HG03460 (cell line): ENCODE measurements around the gene MFN1.

Source experiments
- ATAC-seq: cut with Tn5 transposase; IDR thresholded peaks from one replicate; pipeline ENCODE4 v1.9.1; 2021; ENCODE audit not compliant: unreplicated experiment

MFN1 gene

DNA sequence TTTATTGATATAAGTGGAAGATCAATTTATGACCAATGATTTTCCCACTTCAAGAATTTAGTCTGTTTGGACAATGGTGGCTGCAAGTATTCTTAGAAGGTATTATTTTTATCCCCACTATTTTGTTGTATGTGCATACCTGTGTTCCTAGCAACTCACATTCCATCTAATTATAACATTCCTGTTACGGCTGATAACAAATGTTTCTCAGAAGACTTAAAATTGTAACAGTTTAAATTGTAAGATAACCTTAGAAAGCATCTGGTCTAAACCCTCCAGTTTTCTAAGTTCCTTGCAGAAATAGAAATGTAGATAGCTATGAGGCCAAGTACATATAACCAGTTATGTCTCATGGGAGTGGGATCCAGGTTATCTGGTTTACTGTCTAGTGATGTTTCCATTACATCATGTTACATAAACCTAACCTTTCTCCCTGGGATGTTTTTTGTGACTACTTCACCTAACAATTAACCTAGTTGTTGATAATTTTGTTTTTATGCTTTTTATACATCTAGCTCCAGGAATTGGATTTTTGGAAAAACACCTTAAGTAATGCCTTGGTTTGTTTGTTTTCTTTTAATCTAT, 11.1 kb upstream of the MFN1 start:
- ATAC-seq, result no peak

DNA sequence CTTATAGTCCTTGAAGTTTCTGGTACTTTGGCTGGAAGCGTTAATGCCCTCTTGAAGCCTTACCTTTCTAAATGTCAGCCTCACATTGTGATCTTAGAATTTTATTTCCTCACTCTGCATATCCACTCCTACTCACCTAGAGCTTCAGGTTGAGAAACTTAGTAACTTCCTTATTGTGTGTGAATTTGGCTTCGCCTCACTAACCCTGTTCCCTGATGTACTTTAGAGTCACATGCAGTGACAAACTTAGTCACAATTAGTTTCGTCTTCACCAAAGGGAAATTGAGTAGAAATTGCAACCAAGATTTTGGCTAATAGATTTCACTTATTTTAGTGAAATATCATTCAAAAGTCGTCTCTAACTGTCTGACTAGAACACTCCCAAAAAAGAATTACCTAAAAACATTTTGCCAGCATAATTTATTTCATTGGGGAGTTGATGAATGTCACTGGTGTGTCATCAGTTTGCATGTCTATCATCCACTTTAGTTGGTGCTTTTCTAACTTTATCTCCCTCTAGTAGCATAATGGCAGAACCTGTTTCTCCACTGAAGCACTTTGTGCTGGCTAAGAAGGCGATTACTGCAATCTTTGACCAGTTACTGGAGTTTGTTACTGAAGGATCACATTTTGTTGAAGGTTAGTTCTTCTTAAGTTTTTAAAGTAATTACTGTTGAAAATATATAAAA, 960 bp downstream of the MFN1 start:
- peak; percentile 53 for ATAC-seq

DNA sequence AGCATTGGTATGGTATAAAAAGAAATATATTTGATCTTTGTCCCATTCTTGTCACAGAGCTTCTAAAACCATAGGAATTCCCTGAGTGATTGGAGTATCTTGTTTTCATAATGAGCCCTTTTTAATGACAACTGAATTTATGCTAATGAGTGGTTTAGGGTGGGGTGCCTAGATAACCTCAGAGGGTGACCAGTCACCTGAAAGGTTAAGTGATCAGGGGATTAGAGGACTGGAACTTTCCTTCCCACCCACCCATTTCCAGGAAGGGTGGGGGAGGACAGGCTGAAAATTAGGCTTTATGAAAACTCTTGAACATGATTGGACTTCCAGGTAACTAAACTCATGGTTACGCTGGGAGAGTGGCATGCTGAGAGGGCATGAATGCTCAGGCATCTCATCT, 8.5 kb downstream of the MFN1 start:
- no peak for ATAC-seq

DNA sequence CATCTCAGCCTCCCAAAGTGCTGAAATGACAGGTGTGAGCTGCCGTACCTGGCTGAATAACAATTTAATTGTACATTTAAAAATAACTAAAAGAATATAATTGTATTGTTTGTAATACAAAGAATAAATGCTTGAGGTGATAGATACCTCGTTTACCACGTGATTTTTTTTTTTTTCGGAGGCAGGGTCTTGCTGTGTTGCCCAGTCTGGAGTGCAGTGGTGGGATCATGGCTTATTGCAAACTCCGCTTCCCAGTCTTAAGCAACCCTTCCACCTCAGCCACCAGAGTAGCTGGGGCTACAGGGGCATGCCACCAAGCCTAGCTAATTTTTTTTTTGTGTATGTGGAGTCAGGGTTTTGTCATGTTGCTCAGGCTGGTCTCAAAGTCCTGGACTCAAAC, 15.8 kb downstream of the MFN1 start:
- no peak for ATAC-seq

DNA sequence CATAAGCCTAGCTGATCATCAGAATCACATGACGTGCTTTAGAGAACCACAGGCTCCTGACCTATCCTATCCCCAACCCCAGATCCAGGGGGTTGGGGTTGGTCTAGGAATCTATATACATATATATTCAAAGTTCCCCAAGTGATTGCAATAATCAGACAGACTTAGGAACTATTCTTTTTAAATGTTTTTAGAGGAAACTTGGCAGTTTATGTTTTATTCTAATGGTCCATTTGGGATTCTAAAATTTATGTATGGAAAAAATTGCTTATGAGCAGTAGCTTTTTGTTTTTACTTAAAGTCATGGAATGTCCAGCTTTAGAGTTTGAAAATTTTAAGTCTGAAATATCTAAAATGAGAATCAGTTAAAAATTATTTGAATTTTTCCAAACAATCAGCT, 22.1 kb downstream of the MFN1 start:
- no peak for ATAC-seq

DNA sequence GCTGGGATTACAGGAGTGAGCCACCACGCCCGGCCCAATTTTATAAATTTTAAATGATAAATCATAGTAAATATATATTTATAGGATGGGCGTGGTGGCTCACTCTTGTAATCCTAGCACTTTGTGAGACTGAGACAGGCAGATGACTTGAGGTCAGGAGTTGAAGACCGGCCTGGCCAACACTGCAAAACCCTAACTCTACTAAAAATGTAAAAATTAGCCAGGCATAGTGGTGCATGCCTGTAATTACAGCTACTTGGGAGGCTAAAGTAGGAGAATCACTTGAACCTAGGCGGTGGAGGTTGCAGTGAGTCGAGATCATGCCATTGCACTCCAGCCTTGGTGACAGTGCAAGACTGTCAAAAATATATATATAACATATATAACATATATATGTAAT, 26.4 kb downstream of the MFN1 start:
- no peak for ATAC-seq

DNA sequence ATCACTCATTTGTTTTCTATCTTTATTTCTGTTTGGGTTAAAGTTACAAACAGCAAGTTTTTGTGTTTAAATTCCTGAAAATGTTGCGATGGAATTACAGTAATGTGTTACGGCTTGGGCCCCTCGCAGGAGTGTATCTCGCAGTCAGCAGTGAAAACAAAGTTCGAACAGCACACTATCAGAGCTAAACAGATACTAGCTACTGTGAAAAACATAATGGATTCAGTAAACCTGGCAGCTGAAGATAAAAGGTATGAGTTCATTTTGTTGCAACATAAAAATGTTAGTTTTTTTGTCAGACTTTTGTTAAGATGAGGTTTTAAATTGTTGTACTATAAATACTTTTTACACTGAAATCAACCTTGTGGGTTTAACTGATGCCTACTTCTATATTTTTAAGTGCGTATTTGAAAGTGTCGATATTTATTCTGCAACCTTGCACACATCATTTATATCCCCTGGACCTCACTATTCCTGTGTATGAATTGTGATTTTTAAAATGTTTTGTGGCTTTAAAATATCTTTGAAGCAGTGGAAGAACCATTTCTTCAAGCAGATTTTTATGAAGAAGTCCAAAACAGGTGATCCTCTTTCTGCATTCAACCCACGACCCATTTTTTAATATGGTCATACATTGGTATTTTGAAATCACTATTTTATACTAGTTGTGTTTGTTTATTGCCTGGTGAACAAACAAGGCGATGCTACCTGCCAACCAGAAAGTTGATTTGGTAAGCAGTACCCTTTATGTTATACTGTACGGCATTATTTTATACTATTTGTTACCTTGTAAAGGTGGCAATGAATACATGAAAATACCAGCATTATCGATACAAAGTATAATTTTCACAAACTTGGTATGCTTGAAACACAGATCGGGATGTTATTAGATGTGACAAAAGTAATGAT, 27.8 kb downstream of the MFN1 start:
- no peak for ATAC-seq

DNA sequence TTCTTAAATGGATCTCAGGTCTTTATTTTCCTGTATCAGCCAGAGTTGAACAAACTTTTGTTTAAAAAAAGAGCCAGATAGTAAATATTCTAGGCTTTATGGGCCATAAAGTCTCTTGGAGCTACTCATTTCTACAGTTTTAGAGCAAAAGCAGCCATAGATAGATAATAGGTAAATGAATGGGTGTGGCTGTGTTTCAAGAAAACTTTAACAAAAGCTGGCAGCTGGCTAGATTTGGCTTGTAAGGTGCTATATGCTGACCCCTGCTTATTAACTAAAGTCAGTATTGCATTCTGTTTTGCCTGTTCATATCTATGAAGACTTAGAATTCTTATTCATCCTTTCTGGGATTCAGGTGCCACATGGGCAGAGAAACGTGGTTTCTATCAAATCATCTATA, 29.0 kb downstream of the MFN1 start:
- ATAC-seq, result no peak

DNA sequence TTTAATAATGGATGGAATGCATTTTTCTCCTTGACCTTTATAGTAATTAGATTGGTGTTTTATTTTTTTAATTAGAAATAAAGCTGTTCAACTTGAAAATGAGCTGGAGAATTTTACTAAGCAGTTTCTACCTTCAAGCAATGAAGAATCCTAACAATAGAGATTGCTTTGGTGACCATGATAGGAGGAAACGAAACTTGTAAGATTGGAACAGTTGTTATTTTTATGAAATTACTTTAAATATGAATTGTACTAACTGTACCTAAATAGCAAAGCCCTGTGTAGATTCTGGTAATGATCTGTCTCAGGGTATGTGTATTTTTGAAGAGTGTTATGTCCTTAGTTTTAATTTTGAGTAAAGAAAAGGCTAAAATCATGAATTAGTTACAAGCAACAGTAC, 44.4 kb downstream of the MFN1 start:
- peak; percentile 44 for ATAC-seq

DNA sequence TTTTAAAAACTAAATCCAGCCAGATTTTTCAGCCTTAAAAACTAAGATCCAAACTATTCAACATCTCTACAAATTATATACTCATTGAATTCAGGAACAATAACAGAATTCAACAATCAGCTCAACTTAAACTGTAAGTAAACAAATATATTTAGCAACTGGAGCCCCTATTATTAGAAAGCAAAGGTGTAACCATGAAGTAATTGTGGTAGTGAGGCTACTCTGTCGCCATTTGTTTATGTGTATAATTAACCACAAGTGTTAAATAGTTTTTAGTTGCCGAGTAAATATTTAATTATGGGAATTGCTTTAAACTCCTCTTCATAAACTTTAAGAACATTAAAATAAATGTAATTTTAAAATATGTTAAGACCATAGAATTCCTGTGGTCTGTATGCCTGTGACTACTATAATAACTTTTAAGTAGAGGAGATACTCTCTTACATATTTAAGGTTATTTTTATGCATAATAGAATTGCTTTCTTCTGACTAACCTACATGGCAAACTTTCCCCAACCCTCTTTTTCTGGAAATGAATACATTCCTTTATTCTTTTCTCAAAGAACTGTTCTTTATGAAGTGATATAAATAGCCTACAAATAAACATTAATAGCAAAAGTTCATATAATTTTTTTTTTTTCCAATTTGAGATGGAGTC, 51.2 kb downstream of the MFN1 start:
- no peak for ATAC-seq

DNA sequence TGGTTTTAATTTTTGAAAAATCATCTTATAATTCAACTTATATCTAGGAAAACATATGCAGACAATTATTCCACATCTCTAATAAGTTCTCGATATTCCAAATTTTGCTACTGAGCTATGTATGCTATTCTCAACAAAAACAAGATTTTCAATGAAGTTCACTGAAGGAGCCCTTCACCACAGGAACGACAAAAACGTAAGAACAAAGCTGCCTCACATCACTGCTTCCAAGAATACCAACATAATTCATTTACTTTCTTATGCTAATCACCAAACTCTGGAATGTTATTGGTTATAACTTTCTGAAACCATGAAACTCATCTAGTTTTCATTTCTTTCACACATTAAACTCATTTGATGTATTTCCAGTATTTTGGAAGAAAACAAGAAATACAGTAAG, 54.1 kb downstream of the MFN1 start:
- ATAC-seq, result no peak

DNA sequence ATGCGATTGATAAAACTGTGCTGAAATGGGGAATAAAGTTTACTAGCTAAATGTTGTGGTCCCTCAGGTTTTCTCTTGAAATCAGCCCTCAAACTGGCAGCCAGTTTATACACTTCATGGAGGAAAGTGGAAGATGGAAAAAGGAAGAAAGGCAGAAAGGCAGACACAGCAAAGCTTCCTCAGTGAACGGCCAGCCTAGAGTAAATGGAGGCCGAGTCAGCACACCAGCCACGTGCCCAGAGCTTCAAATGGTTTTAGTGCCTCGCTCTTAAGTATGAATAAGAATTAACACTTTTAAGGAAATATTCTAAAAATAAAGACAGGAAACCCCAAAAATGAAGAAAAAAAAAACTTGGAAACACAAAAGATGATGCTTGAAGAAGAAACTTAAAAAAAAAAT, 55.5 kb downstream of the MFN1 start:
- ATAC-seq, result no peak

DNA sequence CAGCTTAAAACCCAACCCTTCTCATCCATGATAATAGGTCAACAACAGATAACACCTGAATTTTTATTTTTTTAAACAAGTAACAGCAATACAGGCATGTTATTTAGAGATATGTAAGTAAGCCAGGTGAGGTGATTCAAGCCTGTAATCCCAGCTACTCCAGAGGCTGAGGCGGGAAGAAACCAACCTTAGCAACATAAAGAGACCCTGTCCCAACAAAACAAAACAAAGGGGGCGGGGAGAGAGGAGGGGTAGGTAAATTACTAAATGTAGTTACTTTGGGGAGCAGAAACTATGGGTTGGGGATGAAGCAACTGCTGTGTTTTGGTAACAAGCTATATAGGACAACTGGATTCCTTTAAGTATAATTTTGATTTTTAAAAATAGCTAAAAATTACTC, 56.8 kb downstream of the MFN1 start:
- ATAC-seq, result no peak

DNA sequence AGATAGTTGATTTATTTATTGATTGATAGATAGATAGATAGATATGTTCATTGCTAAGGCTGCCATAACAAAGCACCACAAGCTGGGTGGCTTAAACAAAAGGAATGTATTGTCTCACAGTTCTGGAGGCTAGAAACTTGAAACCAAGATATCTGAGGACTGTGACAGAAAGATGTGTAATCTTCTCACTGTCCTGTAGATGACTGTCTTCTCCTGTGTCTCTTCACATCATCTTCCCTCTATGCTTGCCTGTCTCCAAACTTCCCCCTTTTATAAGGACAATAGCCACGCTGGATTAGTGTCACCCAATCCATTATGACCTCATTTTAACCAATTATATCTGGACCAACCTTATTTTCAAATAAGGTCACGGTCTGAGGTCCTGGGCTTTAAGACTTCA, 62.8 kb downstream of the MFN1 start:
- ATAC-seq, result no peak

DNA sequence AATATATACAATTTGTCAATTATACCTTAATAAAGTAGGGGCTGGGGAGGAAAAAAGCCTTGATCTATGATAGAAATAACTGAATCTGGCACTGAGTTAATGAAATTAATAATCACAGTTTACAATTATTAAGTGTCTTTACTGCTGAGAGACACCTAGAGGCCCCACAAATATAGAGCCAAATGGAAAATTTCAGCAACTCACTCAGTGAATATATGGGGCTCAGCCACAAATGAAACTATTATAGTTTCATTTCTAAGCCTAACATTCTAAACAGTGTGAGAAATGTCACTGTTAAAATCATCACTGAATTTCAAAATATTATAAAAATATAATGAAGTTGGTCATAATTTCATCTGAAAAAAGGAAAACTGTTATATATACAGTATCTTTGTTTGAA, 63.5 kb downstream of the MFN1 start:
- ATAC-seq, result no peak

DNA sequence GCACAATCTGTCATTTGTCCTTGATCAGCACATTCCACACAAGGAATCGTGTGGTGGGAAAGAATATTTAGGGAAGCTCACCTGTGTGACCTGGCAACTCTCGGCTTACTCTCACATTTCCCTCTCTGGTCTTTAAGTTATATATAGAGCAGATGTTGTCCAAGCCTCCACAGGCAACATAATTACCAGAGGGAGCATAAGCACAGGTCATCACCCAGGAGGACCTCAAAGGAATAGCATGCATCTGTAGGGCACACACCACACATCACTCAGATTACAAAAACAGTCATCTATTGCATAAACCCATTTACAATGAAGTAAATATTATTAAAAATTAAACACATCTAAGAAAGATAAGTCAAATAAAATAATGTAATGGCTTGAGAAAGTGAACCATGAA, 67.3 kb downstream of the MFN1 start:
- no peak for ATAC-seq

DNA sequence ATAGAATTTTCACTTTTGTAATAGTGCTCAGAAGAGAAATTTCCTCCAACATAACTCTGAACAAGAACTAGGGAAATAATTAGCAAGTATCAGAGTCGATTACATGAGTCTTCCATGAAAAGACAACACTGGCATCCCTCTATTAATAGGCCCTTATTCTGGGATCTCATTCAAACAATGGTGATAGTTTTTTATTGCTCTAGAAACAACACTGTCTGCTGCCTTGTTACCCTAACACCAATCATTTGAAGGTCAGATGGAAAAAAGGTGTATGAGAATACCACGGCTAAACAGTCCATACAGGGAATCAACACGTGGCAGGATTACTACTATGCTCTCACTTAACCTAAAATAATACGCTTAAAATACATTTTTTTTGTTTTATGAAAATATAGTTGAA, 67.9 kb downstream of the MFN1 start:
- no peak for ATAC-seq

DNA sequence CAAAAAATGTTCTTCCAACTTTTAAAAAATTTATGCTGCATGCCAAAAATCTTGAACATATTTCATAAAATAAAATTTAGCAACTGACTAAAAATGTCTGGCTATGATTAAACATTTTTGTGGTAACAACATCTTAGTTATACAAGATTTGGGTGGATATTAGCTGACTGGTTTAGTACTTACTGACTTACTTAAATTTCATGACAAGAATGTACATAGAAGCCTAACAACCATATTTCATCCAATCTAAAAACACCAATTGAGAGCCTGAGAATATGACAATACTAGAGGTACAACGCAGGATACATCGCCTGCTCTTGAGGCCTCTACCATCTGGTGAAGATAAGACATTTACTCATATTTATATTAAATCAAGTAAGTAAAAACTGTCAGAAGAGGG, 69.2 kb downstream of the MFN1 start:
- no peak for ATAC-seq

DNA sequence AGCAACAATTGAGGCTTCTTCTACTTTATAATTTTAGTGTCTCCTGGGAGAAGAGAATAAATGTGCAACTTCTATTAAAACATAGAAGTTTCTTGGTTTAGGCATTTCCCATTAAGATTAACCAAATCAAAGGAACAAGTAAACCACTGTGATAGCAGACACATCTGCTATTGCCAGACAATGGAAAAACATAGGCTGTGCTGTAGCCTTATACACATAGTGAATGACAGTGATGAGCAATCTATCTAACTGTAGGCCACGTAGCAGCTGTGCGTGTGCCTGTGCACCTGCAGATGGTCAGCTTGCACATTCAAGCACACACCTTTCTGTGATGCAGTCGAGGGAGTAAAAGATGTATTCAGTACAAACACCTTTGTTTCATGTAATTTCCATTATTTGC, 71.1 kb downstream of the MFN1 start:
- ATAC-seq, result no peak

DNA sequence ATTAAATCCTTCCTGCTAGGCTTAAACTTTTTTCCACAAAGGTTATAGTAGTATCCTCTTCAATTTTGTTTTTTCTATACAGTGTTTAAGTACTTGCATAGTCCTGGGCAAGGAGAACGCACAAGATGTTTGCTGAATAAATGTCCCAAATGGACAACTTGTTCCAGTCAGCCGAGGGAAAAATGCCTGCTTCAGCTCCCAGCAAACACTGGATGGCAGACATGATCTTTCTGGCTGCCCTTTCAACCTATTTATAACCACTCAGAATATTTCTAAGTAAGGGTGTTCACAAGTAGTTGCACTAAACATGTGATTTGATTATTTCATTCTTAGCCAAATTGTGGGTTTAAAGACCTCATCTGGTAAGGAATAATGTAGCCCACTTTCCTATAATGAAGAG, 74.0 kb downstream of the MFN1 start:
- ATAC-seq, result no peak

DNA sequence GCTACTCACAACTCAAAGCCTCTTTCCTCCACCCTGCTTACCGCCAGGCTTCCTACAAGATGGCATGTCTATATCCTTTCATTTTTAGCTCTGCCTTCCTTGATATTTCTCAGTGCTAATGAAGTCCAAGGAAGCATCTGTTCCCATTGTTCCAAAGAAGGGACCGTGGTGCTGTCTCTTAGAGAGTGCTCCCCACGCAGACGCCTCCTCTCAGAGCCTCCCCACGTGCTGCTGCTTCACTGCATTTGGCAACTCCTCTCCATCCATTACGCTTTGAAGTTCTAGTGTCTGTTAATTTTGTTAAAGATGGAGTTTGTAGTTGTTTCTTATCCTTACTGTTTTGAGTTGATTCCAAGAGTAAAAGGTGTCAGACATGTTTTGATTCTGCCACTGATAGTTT, 77.6 kb downstream of the MFN1 start:
- ATAC-seq, result no peak
